ENCODE measurements around the gene HS6ST1.
A peak's percentile ranks its signal among the peaks of the same experiment; 100 is the strongest.

Gene HS6ST1

GRCh38 chr2:128236491-128237035 lies 82.1 kb downstream of the HS6ST1 start:
- H3K4me3 ChIP-seq (ENCODE audit: low read depth, low read length): no peak overlapping the region
- TF ChIP-seq, protein P1, sequence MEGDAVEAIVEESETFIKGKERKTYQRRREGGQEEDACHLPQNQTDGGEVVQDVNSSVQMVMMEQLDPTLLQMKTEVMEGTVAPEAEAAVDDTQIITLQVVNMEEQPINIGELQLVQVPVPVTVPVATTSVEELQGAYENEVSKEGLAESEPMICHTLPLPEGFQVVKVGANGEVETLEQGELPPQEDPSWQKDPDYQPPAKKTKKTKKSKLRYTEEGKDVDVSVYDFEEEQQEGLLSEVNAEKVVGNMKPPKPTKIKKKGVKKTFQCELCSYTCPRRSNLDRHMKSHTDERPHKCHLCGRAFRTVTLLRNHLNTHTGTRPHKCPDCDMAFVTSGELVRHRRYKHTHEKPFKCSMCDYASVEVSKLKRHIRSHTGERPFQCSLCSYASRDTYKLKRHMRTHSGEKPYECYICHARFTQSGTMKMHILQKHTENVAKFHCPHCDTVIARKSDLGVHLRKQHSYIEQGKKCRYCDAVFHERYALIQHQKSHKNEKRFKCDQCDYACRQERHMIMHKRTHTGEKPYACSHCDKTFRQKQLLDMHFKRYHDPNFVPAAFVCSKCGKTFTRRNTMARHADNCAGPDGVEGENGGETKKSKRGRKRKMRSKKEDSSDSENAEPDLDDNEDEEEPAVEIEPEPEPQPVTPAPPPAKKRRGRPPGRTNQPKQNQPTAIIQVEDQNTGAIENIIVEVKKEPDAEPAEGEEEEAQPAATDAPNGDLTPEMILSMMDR (IDR thresholded peaks at IDR 0.05; ENCODE audit: low read depth, low read length, missing control alignments): no peak
- no peak for DNase-seq (ENCODE audit: low read depth)

DNA sequence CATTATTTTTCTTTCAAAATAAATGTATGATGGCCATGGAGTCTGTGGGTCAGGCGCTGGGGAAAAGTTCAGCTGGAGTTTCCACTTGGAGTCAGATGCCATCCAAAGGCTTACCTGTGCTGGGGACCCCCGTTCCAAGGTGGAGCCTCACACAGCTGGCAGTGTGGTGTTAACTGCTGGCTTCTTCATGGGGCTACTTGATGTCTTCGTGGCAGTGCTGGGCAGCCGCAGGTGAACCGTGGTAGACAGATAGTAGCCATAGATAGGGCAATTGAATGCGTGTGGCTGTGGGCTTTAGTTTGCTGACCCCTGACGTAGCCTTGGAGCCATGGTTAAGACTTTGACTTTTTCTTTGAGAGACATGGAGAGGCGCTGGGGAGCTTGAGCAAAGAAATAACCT lies 83.1 kb downstream of the HS6ST1 start:
- H3K4me3 ChIP-seq (ENCODE audit: low read depth, low read length): no peak overlapping the region
- TF ChIP-seq, protein P1 (IDR thresholded peaks at IDR 0.05; ENCODE audit: low read depth, low read length, missing control alignments): no peak

GRCh38 chr2:128234613-128235012 lies 84.1 kb downstream of the HS6ST1 start:
- TF ChIP-seq, protein P1 (IDR thresholded peaks at IDR 0.05; ENCODE audit: low read depth, low read length, missing control alignments): no peak
- no peak overlapping the region for H3K4me3 ChIP-seq (ENCODE audit: low read depth, low read length)
- DNase-seq (ENCODE audit: low read depth): no peak

More for the DNA sequence above, 83.1 kb downstream of the HS6ST1 start:
- no peak for DNase-seq (ENCODE audit: low read depth)

- TF ChIP-seq, protein P1 (IDR thresholded peaks at IDR 0.05; ENCODE audit: low read depth, low read length, missing control alignments): no peak
- H3K4me3 ChIP-seq (ENCODE audit: low read depth, low read length): no peak overlapping the region; the same call in 1 of the 2 replicates
- DNase-seq (ENCODE audit: low read depth): no peak
Observed at GRCh38 chr2:128233790-128234395, 84.8 kb downstream of the HS6ST1 start.

- DNase-seq (ENCODE audit: low read depth): peak; percentile 39
- TF ChIP-seq, protein P1 (IDR thresholded peaks at IDR 0.05; ENCODE audit: low read depth, low read length, missing control alignments): peak; percentile 93
- H3K4me3 ChIP-seq (ENCODE audit: low read depth, low read length): peak overlapping the region; percentile 66
Observed at GRCh38 chr2:128232965-128233789, 85.5 kb downstream of the HS6ST1 start.

DNA sequence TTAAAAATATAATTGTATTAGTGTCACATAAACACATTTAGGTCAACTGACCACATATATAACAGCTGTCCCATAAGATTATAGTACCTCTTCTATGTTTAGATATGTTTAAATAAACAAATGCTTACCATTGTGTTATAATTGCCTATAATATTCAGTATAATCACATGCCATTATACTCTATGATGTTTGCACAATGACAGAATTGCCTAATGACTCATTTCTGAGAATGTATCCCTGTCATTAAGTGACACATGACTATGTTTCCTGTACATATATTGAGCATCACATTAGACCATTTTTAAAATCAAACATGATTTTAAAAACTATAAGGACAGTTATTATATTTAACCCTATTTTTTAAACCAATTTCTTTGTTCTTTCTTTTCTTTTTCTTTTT lies 89.8 kb downstream of the HS6ST1 start:
- TF ChIP-seq, protein P1 (IDR thresholded peaks at IDR 0.05; ENCODE audit: low read depth, low read length, missing control alignments): no peak
- no peak for DNase-seq (ENCODE audit: low read depth)
- no peak overlapping the region for H3K4me3 ChIP-seq (ENCODE audit: low read depth, low read length)
